ENCODE data around the gene COL27A1.

The COL27A1 gene

DNA sequence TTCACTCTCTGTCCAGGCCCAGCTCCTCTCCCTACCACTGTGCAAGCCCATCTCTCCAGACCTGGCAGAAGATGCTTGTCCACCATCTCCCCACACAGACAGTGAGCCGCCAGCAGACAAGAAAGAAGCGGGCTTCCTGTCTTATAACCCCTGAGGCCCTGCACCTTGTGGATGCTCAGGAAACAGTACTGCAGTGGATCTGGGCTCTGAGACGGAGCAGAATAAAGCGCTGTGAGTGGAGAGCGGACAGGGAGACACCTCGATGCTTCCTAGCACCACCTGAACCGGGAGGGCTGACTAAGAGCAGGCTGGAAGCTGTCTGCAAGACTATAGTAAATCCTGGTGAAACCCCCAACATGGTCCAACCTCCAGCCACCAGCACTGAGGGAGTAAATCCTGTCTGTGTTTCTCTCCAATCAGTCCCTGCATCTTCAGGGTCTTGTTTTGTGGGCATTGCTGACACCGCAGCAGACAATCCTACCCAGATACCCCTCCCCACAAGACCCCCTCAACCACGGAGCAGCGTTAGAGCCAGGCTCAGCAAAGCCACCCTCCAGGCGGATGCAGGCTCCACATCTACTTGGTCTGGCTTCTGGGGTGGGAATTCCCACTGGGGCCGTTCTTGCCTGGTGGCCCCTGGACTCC is 193.0 kb downstream of the COL27A1 start:
- no peak for DNase-seq

- peak; percentile 93 for DNase-seq
Observed at GRCh38 chr9:114348906-114349482, 193.7 kb downstream of the COL27A1 start.

DNA sequence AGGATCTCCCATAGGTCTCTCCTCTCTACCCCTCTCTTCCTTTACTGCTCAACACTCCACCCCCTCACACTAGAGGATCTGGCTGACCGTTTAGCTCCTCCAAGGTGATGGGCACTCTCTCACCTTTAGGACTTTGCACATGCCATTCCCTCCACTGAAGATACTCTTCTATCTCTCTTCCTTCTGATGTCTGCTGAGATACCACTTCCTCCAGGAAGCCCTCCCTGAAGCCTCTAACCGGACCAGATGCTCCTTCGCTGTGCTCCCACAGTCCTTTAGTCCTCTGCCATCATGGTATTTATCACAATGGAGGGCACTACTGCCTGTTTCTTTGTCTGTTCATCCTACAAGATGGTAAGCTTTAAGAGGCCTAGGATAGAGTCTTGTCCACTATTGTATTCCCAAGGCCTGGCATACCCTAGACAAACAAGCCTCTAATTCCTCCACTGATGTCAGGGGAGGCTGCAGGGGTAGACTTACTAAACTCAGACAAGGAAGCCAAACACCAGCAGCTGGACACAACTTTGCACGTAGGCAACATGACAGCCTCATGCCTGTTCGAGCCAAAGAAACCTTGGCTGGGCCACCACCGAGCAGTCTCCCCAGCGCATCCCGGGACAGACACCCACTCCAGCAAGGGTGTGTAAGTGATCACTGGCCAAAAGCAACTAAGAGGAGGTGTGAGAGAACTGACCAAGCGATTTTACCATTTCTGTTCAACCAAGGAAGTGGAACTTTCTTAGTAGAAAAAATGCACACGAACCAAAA is 194.6 kb downstream of the COL27A1 start:
- no peak for DNase-seq

GRCh38 chr9:114350636-114351401 is 195.5 kb downstream of the COL27A1 start:
- peak; percentile 21 for DNase-seq

DNA sequence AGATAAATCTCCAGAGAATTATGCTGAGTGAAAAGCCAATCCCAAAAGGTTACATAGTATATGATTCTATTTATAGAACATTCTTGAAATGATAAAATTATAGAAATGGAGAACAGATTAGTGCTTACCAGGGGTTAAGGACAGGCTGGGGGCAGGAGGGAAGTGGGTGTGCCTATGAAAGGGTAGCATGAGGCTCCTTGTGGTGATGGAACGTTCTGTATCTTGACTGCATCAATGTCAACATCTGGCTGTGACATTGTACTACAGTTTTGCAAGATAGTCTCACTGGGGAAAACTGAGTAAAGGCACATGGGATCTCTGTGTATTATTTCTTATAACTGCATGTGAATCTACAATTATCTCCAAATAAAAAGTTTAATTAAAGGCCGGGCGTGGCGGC is 196.6 kb downstream of the COL27A1 start:
- DNase-seq, result no peak

GRCh38 chr9:114355821-114356220 is 200.5 kb downstream of the COL27A1 start:
- no peak for DNase-seq

- DNase-seq, result no peak
Observed at GRCh38 chr9:114356792-114357191, 201.5 kb downstream of the COL27A1 start.

DNA sequence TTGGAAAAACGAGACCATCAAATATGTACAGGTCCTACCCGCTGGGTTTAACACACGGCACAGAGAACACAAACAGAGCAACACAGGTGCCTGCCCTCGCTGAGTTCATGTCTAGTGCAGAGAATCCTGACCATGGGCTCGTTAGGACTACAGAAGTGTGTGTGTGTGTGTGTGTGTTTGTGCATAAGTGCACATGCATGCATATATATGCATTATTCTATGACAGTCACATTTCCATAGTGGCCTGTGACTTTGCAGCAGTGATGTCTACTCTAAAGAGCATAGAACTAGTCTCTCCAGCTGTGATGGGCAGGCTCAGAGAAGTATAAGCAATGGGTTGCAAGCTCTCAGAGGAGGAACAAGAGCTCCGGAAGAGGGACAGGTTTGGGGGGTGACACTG is 202.0 kb downstream of the COL27A1 start:
- DNase-seq, result no peak

DNA sequence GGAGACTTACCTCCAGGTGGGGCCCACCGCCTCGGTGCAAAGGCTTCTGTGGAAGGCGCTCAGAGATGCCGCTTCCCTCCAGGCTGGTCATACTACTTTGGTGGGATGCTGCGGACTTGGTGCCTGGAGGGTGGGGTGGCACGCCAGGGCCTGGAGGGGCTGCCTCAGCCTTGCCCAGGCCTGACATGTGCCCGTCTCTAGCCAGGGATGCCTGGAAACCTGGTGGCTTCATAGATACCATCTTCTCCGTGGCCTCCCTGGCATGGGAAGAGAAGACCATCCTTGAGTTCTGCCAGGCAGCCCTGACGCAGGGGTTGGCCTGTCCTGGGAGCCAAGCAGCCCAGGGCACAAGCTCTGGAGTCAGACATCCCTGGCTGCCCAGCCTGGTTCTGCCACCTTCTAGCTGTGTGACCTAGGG is 202.6 kb downstream of the COL27A1 start:
- DNase-seq, result no peak

DNA sequence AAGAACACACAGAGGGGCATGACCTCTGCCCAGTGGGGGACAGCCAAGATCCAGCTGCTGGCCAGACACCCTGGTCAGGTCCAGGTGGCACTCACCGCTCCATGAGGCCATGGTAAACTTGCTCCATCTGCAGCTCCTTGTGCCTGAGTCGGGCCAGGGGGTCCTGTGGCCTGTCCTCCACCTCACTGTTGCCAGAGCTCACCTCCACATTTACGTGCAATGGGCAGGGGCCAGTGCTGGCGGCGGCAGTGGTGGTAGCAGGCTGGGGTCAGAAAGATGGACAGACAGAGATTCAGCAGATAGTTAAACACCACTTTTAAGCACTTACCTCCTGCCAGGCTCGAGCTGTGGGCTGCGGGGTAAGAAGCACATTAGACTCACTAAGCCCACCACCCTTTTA is 204.5 kb downstream of the COL27A1 start:
- DNase-seq, result no peak

GRCh38 chr9:114361542-114361941 is 206.2 kb downstream of the COL27A1 start:
- no peak for DNase-seq
